Stimulated activated CD4-positive, alpha-beta T cell treated with anti-CD3 and anti-CD28 coated beads, Interleukin-2, amount 100 ng/mL, for 4 hours (primary cell): Measurements from ENCODE around the gene SEMA3G.

Source experiments
- DNase-seq: peaks from one replicate; pipeline ENCODE4 v3.0.0-alpha.2; 2020; ENCODE audit warnings: low read depth

Gene SEMA3G

DNA sequence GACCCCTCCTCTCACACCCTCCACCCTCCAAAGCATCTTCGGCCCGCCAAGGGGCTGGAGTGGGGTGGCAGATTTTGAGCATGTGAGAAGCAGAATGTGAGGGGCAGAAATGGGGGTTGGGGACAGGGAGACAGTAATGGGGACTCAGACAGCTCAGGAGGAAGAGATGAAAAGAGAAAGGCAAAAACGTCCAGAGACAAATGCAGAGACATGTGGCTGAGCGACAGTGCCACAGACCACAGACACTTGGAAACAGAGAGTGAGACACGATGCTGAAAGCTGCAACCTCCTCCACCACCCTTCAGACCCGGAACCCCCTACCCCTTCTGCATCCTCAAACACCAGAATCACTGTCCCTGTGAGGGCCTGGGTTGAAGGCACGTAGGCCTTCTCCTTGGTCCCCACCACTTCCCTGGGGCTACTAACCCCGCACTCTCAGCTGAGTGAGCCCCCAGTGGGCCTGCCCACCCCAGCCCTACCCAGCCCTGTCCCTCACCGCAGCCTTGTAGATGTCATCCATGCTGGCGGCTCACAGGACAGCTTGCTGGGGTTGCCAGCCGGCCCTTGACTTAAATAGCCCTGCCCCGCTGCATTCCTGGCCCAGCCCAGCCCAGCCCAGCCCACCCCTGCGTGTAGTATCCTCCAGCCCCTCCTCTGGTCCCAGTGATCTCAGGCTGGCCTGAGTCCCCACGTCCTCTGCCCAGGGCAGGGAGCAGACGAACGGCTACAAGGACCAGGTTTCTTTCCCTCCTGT is 8.8 kb upstream of the SEMA3G start, which contains the start of gene TNNC1:
TNNC1 (minus strand) TSS at position 546 of the 754 bp plus-strand sequence; CDS start at position 520, 26 bp downstream.
- DNase-seq: no peak

DNA sequence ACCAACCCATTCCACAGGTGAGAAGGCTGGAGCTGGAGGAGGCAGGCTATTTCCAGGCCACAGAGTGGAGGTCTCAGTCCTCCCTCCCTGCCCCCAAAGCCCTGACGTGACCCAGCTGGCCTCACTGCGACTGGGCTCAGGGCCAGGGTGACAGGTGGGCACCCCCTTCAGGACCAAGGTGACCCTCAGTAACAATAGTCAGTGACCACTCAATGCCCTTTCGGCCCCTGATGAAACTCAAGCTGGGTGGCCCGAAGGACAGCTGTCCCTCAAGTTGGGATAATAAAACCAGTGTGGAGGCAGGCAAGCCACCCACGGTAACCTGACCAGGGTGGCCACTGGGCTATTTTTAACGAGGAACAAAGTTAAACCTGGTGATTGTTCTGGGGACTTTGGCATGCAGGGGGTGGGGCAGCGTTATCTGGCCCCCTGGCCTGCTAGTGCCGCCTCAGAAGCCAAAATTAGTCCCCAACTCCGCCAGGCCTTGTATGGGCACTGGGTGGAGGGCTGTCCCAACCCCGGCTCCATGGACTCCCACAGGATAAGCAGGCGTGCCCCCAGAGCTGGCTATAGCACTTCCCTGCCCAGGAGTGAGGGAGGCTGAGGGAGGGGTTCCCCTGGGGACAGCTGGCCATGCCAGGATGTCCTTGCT is 7.8 kb upstream of the SEMA3G start:
- DNase-seq: no peak

DNA sequence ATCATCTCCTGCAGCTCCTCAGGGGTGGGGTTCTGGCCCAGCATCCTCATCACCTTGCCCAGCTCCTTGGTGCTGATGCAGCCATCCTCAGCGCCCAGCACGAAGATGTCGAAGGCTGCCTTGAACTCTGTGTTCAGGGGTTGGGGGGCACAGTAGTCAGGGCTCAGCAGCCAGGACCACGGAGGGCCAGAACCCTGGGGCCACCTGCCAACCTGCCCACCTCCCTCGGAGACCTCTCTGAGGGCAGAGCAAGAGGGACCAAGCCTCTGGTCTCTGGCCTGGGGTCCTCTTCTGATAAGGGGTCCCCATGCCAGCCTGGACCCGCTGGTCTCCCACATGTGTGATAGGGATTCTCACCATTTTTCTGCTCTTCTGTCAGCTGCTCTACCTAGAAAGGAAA is 7.2 kb upstream of the SEMA3G start:
- no peak for DNase-seq

DNA sequence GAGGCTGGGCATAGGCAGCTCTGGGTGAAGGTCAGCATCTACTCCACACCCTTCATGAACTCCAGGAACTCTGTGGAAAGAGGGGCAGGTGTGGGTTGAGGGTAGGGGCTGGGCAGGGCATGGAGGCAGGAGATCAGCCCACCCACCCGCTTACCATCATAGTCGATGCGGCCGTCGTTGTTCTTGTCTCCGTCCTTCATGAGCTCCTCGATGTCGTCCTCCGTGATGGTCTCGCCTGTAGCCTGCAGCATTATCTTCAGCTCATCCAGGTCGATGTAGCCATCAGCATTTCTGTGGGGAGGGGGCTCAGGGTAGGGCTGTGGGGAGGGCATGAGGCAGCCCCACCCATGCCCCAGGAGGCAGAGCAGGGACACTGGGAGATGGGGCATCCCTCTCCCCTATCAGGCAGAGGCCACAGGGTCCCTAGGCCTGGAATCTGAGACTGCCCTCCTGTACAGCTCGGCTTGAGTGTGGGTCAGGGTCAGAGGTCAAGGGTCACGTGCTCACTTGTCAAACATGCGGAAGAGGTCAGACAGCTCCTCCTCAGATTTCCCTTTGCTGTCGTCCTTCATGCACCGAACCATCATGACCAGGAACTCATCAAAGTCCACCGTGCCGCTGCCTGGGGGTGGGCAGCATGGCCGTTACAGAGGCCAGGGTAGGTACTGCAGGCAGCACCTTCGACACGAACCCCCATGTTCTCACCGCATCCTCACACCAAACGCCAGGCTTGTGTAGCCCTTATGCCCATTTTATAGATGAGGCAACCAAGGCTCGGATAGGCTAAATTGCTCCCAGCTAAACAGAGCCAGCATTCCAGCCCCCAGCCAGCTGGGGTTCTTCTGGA is 6.6 kb upstream of the SEMA3G start:
- DNase-seq: no peak

DNA sequence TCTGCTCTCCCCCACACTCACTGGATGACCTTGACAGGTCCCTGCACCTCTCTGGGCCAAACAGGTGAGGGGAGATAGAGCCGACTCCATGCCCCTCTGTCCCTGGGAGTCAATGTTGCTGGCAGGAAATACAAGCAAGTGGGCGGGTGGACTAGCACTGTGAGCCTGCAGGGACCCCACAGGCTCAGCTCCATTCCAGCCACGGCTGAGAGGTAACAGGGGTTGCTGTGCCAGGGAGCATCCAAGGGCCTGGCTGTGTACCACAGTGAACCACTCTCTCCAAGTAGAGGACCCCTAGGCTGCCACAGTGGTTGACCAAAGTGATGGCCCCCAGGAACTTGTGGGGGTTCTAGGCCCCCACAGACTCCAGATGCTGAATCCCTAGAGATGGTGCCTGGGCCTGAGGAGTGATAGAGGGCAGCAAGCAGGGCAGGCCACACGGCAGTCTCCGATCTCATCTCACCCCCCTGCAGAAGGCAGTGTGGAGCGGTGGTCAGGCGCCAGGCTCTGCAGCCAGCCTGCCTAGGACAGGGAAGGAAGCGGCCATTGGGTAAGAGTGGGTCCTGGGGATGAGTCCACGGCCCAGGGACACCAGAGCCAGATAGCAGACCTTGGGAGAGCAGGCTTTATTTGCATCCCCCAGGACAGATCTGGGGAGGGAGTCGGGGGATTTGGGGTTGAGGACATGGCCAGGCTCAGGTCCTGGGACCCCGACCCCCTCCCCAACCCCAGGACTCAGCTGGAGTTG is 5.8 kb upstream of the SEMA3G start:
- no peak for DNase-seq

DNA sequence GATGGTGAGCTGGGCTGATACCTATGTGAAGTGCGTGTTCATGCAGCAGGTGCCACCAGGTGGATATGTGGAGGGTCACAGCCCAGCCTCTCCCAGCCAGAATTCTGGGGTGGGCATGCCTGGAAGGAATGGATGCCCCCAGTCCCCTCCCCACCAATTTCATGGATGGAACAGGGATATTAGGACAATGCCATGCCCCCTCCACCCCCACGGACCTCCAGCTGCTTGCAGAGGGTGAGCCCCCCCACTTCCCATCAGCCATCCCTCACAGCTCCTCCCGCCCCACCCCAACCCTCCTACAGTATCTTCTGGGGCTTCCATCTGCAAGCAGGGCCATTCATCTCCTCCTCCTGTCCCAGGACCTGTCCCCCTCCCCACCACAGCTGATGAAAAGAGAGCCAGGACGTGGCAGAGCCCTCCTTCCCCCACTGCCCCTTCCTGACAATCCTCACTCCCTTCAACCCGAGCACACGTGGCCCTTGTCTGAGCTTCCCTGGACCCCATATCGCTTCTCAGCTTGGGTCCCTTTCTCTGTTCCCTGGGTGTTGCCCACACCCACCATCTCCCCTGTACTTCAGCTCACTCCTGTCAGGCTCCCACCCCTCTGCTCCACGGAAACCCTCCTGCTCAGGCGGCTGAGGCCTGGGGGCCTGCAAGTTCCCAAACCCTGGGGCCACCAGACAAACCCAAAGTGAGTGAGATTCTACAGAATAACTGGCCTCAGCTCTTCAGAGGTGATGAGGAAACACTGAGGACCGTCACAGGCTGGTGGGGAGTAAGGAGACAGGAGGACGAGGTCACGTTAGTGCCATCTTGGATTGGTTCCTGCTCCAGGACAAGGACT is 2.8 kb upstream of the SEMA3G start:
- DNase-seq: no peak

DNA sequence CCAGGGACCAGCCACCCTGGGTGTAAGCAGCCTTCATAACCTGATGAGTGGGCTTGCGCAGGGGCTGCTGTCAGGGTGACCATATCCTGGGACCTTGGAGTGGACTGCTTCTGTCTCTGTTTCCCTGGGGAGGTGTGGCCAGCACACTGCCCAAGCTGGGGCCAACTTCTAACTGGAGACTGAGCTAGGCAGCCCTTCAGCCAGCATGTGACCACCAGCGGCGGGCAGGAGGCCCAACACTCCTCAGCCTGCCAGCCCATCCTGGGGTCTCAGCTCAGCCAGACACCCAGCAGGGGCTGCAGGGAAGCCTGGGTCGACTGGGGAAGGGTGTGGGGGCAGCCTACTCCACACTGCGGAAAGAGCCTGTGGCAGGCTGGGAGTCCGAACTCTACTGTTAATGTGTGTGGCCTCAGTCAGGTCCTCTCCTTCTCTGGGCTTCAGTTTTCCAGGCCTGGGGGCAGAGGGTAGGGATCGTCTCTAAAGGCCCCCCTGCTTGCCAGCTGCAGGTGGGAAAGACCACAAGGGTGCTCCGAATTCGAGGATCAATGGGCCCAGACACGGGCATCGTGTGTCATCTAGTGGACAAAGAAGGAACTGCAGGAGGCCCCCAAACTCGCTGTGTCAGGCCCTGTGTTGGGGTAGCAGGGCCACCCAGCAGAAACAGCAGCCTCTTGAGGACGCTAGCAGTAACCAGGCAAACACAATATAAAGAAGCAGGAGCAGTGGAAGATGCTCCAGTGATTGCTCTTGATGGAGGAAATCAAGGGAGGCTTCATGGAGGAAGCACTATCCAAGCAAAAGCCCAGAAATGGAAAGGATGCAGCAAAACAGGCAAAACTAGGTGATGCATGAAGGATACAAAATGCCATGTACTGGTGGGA is 2.0 kb upstream of the SEMA3G start:
- peak; percentile 45 for DNase-seq

DNA sequence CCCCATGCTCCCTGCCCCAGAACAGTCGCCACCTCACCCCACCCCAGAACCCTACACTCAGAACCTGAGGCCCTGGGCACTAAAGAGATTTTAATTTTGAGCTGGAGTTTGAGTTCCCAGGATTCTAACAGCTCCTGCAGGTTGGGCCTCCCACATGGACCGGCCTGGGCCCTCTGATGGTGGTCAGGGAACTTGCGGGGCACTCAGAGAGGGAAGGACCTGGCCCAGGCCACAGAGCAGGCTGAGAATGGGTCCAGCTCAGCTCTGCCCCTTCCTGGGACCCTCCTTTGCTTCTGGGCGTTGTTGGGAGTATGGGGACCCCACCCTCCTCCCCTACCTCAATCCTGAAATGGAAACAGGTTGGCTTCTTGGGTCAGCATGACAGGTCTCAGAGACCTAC is 1.1 kb upstream of the SEMA3G start:
- DNase-seq: no peak

DNA sequence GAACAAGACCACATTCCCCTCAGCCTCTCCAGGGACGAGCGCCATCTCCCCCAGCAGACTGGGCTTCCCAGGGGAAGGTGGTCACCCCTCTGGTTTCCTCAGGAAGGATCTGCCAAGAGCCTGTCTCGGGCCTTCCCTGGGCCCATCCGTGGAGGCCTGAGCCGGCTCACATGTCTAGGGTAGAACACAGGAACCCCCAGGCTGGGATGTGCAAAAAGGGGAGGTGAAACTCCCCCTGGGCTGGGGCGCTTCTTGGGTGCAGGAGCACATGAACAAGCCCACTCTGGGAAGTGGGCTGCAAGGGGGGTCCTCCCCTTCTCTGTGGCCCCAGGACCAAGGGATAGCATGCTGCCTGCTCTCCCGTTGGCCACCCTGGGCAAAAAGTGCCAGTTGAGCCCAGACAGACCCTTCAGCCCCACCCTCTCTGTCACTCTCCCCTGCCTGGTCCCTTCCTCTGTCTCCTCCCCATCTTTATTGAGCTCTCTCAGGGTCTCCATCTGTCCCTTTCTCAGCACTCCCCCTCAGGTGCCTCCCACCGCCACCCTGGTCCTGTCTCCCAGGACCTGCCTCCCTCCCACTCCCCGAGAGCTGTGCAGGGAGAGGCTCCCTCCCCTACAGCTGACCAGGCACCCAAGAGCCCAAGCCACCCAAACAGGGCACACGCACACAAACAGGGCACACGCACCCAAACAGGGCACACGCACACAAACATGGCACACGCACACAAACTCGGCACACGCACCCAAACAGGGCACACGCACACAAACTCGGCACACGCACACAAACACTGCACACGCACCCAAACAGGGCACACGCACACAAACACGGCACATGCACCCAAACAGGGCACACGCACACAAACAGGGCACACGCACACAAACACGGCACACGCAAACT is 864 bp downstream of the SEMA3G start:
- no peak for DNase-seq

DNA sequence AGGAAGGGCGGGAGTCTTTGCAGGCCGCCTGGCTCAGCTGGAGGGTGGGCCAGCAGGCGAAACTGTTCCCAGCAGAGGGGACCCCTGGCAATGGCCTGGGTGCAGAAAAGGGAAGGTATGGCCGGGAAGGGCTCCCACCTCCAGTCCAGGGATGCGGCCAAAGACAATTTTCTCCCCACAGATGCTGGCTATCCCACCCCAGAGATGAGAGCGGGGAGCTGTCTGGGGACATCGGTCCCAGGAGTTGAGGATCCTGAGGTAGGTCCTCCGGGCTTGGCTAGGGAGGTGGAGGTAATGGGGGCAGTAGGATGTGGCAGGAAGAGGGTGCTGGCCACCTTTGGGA is 1.7 kb downstream of the SEMA3G start:
- no peak for DNase-seq

DNA sequence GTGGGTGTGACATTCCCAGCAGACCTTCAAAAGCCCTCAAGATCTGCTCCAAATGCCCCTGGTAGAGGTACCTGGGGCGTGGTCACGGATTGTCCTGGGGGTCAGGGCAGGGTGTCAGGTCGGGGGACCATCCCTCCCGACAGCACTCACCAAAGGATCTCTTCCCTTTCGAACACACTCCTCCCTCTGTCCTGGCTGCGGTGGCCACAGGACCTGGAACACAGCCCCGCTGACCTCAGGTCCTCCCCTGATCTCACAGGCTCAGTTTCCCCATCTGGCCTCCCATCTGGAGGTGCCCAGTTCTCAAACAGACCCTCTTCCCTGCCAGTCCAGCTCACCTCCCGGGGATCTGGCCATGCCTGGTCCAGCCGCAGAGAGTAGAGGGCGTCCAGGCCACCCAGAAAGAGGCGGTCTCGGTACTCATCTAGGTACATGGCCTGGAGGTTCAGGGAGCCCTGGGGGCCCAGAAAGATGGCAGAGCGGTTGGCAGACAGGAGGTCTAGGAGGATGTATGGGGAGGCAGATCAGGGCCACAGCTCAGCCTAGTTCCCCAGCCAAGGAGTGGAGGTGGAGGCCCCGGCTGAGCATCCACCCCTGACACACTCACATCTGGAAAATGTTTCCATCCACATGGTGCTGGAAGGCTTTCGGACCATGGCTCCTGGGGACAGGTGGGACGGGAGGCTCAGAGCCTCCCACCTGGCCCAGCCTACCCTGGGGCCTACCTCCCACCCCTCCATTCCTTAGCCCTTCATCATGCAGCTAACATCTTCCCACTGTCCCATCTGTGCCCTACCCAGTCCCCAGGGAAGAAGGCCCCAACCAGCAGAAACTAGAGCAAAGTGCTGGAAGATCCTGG is 2.3 kb downstream of the SEMA3G start:
- no peak for DNase-seq

DNA sequence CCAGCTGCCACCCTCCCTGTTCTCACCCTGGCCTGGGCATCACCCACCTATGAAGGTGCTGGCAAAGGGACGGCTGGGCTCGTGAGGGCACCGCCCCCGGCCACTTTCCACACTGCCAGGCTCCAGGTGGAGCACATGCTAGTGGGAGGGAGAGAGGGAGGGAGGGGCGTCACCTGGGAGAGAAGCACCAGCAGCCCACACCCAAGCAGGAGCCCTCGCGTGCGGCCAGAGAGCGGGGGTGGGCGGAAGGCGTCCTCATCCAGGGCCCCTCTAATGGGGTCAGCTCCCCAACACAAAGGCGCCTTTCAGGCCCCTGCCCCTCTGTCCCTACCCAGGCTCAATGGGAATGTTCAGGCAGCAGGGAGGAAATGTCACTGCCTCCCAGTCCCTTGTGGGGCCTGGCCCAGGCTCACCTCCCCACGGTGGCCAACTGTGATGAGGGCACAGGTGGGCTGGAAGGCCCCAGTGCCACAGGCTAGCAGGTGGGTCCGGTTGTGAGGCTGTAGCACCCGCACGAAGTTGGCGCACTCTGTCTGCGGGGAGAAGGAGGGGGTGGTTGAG is 3.1 kb downstream of the SEMA3G start:
- DNase-seq: no peak

DNA sequence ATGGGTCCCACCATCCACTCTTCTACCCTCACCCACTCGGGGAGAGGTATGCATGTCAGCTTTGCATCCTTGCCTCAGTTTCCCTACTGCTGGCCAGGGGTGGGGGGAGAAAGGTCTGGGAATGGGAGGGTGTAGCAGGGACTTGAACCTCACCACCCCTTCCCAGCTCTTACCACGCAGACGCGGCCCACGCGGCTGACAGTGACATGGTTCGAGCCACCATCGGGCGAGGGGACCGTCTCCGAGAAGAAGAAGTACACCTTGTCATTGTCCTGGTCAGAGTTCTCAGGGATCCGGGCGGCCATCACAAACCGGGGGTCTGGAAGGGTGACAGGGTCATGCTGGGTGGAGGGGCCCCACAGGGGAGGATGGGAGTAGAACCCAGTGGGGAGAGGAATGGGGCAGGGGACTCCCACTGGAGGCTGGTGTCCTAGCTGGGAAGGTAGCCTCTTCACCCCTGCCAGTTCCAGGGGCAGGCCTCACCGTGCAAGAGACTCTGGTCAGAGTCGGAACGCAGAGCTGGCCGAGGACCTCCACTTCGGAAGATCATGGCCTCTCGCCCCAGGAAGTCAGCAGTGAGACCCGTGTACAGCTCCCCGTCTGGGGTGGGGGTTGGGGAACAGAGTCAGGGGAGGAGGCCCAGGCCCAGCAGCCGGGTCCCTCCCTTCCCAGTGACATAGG is 3.7 kb downstream of the SEMA3G start:
- no peak for DNase-seq

DNA sequence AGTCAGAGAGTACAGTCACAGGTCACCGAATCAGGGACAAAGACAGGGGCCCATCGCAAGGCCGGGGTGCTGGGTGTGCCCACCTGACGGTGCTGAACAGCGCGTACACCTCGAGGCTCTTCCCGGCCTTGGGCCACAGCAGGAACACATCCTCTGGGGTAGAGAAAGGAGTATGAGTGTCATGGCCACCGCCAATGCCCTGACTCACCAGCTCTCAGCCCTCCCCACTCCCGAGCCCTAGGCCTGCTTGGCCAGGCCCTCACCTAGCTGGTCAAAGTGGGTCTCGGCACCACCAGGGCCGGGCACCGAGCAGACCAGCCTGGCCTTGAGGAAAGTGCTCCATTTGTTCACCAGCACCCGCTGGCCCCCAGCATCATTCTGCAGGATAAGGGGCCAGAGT is 4.2 kb downstream of the SEMA3G start:
- DNase-seq: no peak

DNA sequence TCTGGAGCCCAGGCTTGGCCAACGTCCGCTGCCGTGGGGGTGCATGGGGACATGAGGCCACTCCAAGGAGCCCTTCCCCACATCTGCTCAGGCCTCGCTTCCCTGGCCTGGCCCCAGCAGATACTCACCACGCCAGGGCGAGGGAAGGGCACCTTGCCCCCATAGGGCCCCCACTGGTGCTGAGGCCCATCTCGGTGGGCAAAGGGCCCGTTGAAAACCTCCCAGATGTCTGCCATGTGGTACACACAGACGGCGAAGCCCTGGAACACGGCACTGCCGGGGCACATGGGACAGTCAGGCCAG is 4.7 kb downstream of the SEMA3G start:
- no peak for DNase-seq

DNA sequence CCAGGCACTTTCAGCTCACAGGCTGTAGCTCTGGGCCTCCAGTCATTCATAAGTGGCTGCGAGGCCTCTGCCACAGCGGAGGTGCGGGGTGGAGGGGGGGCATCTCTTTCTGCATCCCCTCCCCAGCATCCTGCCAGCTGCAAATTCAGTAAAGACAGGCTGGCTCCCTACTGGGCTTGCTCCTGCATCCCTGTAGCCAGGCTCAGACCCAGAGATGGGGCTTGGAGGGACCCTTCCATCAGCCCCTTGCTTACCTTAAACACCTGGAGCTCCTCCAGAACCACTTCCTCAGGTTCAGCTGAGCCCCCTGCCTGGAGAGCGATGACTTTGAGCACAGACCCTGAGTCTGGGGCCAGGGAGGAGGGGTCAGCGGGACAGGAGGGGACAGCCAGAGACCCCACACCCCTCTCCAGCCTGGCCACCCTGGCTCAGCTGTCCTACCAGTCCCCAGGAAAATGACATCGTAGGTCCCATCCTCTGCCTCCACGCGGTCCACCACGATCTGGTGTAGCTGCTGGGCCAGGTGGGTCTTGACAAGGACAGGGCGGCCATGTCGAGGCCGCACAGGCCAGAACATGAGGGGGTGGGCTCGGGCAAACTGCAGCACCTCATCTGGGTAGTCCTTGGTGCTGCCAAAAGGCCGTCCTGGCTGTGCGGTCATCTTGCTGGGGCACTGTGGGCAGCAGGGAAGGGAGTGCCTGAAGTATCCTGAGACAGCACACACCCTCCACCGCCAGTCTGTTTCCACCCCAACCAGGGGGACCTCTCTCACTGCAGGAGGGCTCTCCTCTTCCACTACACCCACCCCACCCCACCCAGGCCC is 5.3 kb downstream of the SEMA3G start:
- no peak for DNase-seq
